Prostate gland (tissue), 2 donors: ENCODE results near the gene STXBP6. TPM values are rescaled to one million over a fixed set of nuclear protein-coding genes. Genes with fewer than 3 reads are reported as not detected.

Source experiments
- DNase-seq: peaks from one replicate; pipeline ENCODE4 v3.0.0-alpha.2; 2019; ENCODE audit warnings: low spot score
- H3K27ac ChIP-seq, 2 donors: fragments of 200-600 bp; sonication (generic); 2 replicates each; pipeline ENCODE4 v1.5.1; 2017 to 2019
- H3K27me3 ChIP-seq: fragments of 200-600 bp; sonication (generic); replicated peaks from 2 replicates; pipeline ENCODE4 v1.5.1; 2019; ENCODE audit not compliant: insufficient read depth
- H3K36me3 ChIP-seq, 2 donors: fragments of 200-600 bp; sonication (generic); 1 replicate in 1 of 2; 2 replicates in 1 of 2; pipeline versions ENCODE4 v1.5.1 to v1.8.1; 2017 to 2019
- H3K4me1 ChIP-seq: fragments of 200-600 bp; sonication (generic); replicated peaks from 2 replicates; pipeline ENCODE4 v1.5.1; 2019
- H3K4me3 ChIP-seq, 2 donors: fragments of 200-600 bp; sonication (generic); 2 replicates each; pipeline ENCODE4 v1.5.1; 2017 to 2019
- H3K9me3 ChIP-seq: fragments of 200-600 bp; sonication (generic); 2 replicates; pipeline ENCODE4 v1.5.1; 2017
- POLR2A ChIP-seq: fragments of 450-650 bp; IDR thresholded peaks from one replicate; pipeline ENCODE4 v1.6.1; 2016; ENCODE audit warnings: antibody characterized with exemption, mild to moderate bottlenecking
- POLR2AphosphoS5 ChIP-seq: sonication (generic); formaldehyde crosslinking; IDR thresholded peaks from one replicate; pipeline ENCODE4 v1.6.1; 2017; ENCODE audit warnings: antibody characterized with exemption
- WGBS: methylation state at CpG from one replicate; pipeline ENCODE4 v1.1.5; 2018; 5-methylcytosine and 5-hydroxymethylcytosine counted together
- intact Hi-C: fragments of 100-400 bp; cut with DNase I; formaldehyde crosslinking; loops from one replicate; pipeline ENCODE4 v1.14.2; 2022
- total RNA-seq, 2 donors: library from RNA; depleted of rRNA; stranded (reverse); fragments of >200 nt; gene quantifications; one replicate each; pipeline ENCODE4 v1.1.0, GENCODE V29; 2016
- TF ChIP-seq, protein P1 (sequence below), 4 experiments: fragments of 200-600 bp in 2 of 4; fragments of 450-650 bp in 2 of 4; sonication (generic) in 2 of 4; IDR thresholded peaks; 1 replicate in 3 of 4; 2 replicates in 1 of 4; pipeline ENCODE4 v1.5.1; 2016 to 2019; ENCODE audit warnings: antibody characterized with exemption in 4 of 4, mild to moderate bottlenecking in 2 of 4, moderate library complexity in 2 of 4

The STXBP6 gene
- total RNA-seq, 2 donors from 2014 or later, result 12.4 to 32.3 TPM

DNA sequence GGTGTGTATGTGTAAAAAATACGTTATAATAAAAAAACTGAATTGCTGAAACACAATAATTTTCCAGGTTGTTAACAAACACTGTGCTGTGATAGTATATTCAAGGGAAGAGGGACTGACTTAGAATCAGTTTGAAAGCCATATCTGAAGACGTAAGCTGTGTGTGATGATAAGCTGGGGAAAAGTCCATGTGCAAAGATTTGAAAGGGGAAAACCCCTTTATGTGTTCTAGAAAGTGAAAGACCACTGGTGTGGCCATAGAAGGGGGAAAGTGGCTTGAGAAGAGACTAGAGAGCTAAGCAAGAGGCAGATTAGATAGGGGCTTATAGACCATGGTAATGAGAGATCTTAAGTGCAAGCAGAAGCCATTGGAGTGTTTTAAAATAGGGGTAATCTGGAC is 220.1 kb downstream of the STXBP6 start:
- H3K36me3 ChIP-seq, result no peaks in the 10 kb centered on the region
- DNase-seq, result no peak
- H3K4me1 ChIP-seq, result no peaks in the 10 kb centered on the region
- 93% methylated on average over 2 of the region's 2 CpGs for WGBS
- H3K27me3 ChIP-seq, result no peaks in the 10 kb centered on the region
- H3K4me3 ChIP-seq, result no peak overlapping the region
- H3K27ac ChIP-seq, result no peak overlapping the region
- intact Hi-C loops, result no loop called here
- no peaks in the 10 kb centered on the region for H3K9me3 ChIP-seq
- TF ChIP-seq, protein P1, sequence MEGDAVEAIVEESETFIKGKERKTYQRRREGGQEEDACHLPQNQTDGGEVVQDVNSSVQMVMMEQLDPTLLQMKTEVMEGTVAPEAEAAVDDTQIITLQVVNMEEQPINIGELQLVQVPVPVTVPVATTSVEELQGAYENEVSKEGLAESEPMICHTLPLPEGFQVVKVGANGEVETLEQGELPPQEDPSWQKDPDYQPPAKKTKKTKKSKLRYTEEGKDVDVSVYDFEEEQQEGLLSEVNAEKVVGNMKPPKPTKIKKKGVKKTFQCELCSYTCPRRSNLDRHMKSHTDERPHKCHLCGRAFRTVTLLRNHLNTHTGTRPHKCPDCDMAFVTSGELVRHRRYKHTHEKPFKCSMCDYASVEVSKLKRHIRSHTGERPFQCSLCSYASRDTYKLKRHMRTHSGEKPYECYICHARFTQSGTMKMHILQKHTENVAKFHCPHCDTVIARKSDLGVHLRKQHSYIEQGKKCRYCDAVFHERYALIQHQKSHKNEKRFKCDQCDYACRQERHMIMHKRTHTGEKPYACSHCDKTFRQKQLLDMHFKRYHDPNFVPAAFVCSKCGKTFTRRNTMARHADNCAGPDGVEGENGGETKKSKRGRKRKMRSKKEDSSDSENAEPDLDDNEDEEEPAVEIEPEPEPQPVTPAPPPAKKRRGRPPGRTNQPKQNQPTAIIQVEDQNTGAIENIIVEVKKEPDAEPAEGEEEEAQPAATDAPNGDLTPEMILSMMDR (IDR thresholded peaks at IDR 0.05), result no peak
- no peak for TF ChIP-seq POLR2A
- no peak for TF ChIP-seq POLR2AphosphoS5

DNA sequence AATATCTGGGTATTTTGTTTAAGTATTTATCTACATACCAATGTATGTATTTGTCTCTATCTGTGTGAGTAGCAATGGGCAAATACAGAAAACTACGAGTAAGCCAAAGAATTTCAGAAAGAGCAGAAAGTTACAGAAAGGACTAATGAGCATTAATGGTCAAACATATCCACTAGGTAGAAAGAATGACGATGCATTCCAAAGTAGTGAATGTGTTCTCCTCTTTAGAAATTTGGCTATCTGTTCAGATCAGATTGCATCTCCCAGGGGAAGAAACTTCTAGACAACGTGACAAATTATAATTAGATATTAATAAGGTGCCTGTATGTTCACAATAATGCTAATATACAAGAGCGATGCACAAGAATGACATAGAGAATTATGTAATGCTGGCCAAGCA is 221.5 kb downstream of the STXBP6 start:
- TF ChIP-seq POLR2A (no peak), POLR2AphosphoS5 (no peak)
- TF ChIP-seq, protein P1 (IDR thresholded peaks at IDR 0.05), result no peak
- Histone ChIP-seq H3K36me3 (no peaks in the 10 kb centered on the region), H3K27ac (no peak overlapping the region), H3K4me3 (no peak overlapping the region), H3K9me3 (no peaks in the 10 kb centered on the region), H3K4me1 (no peaks in the 10 kb centered on the region), H3K27me3 (no peaks in the 10 kb centered on the region)
- 64% methylated on average over 4 of the region's 4 CpGs for WGBS
- no peak for DNase-seq
- intact Hi-C loops, result no loop called here

DNA sequence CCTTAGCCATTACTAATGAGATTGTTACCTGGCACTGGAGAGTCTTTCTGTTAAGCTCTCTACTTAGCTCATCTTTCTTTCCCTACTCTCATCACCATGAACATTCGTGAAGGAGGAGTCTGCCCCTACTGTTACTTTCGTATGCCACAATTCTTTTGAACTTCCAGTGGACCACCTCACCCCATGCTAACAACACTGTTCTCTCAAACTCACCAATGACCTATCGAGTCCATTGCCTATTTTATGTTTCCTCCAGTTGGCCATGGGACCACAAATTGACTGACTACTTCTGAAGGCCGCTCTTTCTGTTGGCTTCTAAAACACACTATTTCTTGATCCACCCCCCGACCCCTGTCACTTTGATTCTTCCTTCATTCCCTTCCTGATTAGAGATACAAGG is 223.6 kb downstream of the STXBP6 start:
- no peak overlapping the region for H3K27ac ChIP-seq
- TF ChIP-seq POLR2AphosphoS5 (no peak), POLR2A (no peak)
- TF ChIP-seq, protein P1 (IDR thresholded peaks at IDR 0.05), result no peak
- no peaks in the 10 kb centered on the region for H3K36me3 ChIP-seq
- no peak overlapping the region for H3K4me3 ChIP-seq
- no peaks in the 10 kb centered on the region for H3K27me3 ChIP-seq
- WGBS, result 97% methylated on average over 5 of the region's 5 CpGs
- intact Hi-C loops, result no loop called here
- DNase-seq, result no peak
- no peaks in the 10 kb centered on the region for H3K9me3 ChIP-seq
- no peaks in the 10 kb centered on the region for H3K4me1 ChIP-seq

DNA sequence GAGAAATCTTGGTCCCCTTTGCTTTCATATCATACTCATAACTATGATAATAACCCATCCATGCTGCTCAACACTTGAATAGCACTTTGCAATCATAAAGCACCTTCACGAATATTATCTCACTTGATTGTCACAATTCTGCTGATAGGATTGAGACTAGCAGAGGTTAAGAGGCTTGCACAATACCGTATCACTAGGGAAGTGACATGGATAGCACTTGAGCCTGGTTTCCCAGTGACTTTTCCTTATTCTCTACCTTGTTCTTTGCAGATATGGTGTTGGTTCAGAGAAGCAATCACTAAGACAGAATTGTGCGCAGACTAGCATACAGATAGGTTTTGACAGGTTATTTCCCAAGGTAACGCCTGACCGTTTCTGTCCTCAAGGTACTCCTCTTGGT is 229.3 kb downstream of the STXBP6 start:
- intact Hi-C loops, result no loop called here

DNA sequence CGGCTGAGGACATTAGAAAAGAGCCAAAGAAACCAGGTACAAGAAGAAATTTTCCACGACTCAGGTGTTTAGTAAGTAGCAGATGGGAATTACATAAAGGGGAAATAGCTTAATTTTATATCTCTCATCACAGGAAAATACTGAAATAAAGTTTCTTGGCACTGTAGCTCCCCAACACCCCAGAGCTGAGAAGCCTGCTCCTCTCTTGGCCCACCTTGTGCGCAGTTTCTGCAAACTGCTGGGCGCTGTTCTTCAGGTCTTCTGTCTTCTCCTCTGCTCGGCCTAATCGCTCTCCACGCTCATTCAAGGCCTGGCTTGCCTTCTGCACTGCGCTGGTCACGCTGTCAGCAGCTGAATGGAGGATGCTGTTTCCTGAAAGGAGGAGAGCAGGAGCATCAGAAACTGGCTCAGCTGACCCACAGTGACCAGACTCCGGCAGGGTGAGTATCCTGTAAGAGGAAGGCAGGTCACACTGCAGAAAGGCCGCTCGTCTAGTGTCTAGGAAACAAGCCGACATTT is 231.1 kb downstream of the STXBP6 start:
- intact Hi-C loops, result loop anchor here (5.0 kb wide), 1 partner anchor 223 kb away; no protein-coding TSS in a partner anchor
- no peaks in the 10 kb centered on the region for H3K9me3 ChIP-seq
- 92% methylated on average over 13 of the region's 13 CpGs for WGBS
- H3K27ac ChIP-seq, result no peak overlapping the region
- no peaks in the 10 kb centered on the region for H3K27me3 ChIP-seq
- TF ChIP-seq POLR2A (no peak), POLR2AphosphoS5 (no peak)
- TF ChIP-seq, protein P1 (IDR thresholded peaks at IDR 0.05), result no peak
- peaks cover 16% of the 10 kb centered on the region for H3K4me1 ChIP-seq
- no peaks in the 10 kb centered on the region for H3K36me3 ChIP-seq
- H3K4me3 ChIP-seq, result no peak overlapping the region
- DNase-seq, result no peak

More for the DNA sequence above, 229.3 kb downstream of the STXBP6 start:
- peaks cover 13% of the 10 kb centered on the region for H3K4me1 ChIP-seq
- no peak overlapping the region for H3K27ac ChIP-seq
- H3K36me3 ChIP-seq, result no peaks in the 10 kb centered on the region
- H3K27me3 ChIP-seq, result no peaks in the 10 kb centered on the region
- WGBS, result 98% methylated on average over 5 of the region's 5 CpGs
- H3K4me3 ChIP-seq, result no peak overlapping the region
- TF ChIP-seq POLR2A (no peak), POLR2AphosphoS5 (no peak)
- TF ChIP-seq, protein P1 (IDR thresholded peaks at IDR 0.05), result no peak
- no peak for DNase-seq
- H3K9me3 ChIP-seq, result no peaks in the 10 kb centered on the region
